ENCODE measurements around the gene OR10Z1.

- TF ChIP-seq CTCF (IDR thresholded peaks at IDR 0.05) (no peak), POLR2A (IDR thresholded peaks at IDR 0.05) (no peak), EP300 (IDR thresholded peaks at IDR 0.05) (no peak)
Measured at GRCh38 chr1:158604968-158605367, at the start of gene OR10Z1.

Measured in ovary (tissue), 3 donors.